ENCODE results near the gene LRRC72.

Gene LRRC72

GRCh38 chr7:16556359-16556758 lies 29.7 kb downstream of the LRRC72 start:
- no peak for TF ChIP-seq GLIS3 (CRISPR knock-in tag; IDR thresholded peaks at IDR 0.05)
- TF ChIP-seq RARB (CRISPR knock-in tag; IDR thresholded peaks at IDR 0.05): no peak
- no peak for TF ChIP-seq ESRRG (CRISPR knock-in tag; IDR thresholded peaks at IDR 0.05)
- no peak for TF ChIP-seq CSDC2 (CRISPR knock-in tag; IDR thresholded peaks at IDR 0.05)
- no peak for TF ChIP-seq PPARA (CRISPR knock-in tag; IDR thresholded peaks at IDR 0.05; ENCODE audit: borderline replicate concordance)
- no peak for TF ChIP-seq ZNF8 (CRISPR knock-in tag; IDR thresholded peaks at IDR 0.05)
- TF ChIP-seq PATZ1 (CRISPR knock-in tag; IDR thresholded peaks at IDR 0.05; ENCODE audit: borderline replicate concordance): no peak
- no peak for TF ChIP-seq TCF4 (CRISPR knock-in tag; IDR thresholded peaks at IDR 0.05; ENCODE audit: borderline replicate concordance)
- no peak for TF ChIP-seq TOX (CRISPR knock-in tag; IDR thresholded peaks at IDR 0.05; ENCODE audit: borderline replicate concordance)
- TF ChIP-seq ZFP30 (CRISPR knock-in tag; IDR thresholded peaks at IDR 0.05): no peak
- TF ChIP-seq BACH2 (CRISPR knock-in tag; IDR thresholded peaks at IDR 0.05; ENCODE audit: borderline replicate concordance): no peak
- TF ChIP-seq CSRNP3 (CRISPR knock-in tag; IDR thresholded peaks at IDR 0.05): no peak
- no peak for TF ChIP-seq CREB5 (CRISPR knock-in tag; IDR thresholded peaks at IDR 0.05; ENCODE audit: low read depth)
- no peak for TF ChIP-seq ZC3H10 (CRISPR knock-in tag; IDR thresholded peaks at IDR 0.05)
- ATAC-seq: no peak

- ATAC-seq: no peak
- no peak for TF ChIP-seq ISL1 (CRISPR knock-in tag; IDR thresholded peaks at IDR 0.05)
- TF ChIP-seq GLIS3 (CRISPR knock-in tag; IDR thresholded peaks at IDR 0.05): no peak
- TF ChIP-seq ESRRG (CRISPR knock-in tag; IDR thresholded peaks at IDR 0.05): no peak
- TF ChIP-seq ARNTL (CRISPR knock-in tag; IDR thresholded peaks at IDR 0.05; ENCODE audit: borderline replicate concordance, low read depth): no peak
- TF ChIP-seq ZFP30 (CRISPR knock-in tag; IDR thresholded peaks at IDR 0.05): no peak
- TF ChIP-seq PATZ1 (CRISPR knock-in tag; IDR thresholded peaks at IDR 0.05; ENCODE audit: borderline replicate concordance): no peak
- no peak for TF ChIP-seq OSR1 (CRISPR knock-in tag; IDR thresholded peaks at IDR 0.05)
- TF ChIP-seq TSHZ2 (CRISPR knock-in tag; IDR thresholded peaks at IDR 0.05): no peak
- no peak for TF ChIP-seq TCF4 (CRISPR knock-in tag; IDR thresholded peaks at IDR 0.05; ENCODE audit: borderline replicate concordance)
- no peak for TF ChIP-seq RARB (CRISPR knock-in tag; IDR thresholded peaks at IDR 0.05)
- TF ChIP-seq ZC3H10 (CRISPR knock-in tag; IDR thresholded peaks at IDR 0.05): no peak
- no peak for TF ChIP-seq CSDC2 (CRISPR knock-in tag; IDR thresholded peaks at IDR 0.05)
- no peak for TF ChIP-seq BACH2 (CRISPR knock-in tag; IDR thresholded peaks at IDR 0.05; ENCODE audit: borderline replicate concordance)
- no peak for TF ChIP-seq PPARA (CRISPR knock-in tag; IDR thresholded peaks at IDR 0.05; ENCODE audit: borderline replicate concordance)
- no peak for TF ChIP-seq POU6F1 (CRISPR knock-in tag; IDR thresholded peaks at IDR 0.05; ENCODE audit: borderline replicate concordance, low read depth)
- TF ChIP-seq CSRNP3 (CRISPR knock-in tag; IDR thresholded peaks at IDR 0.05): no peak
Observed at GRCh38 chr7:16558761-16559302, 32.2 kb downstream of the LRRC72 start.
